Lower lobe of right lung (tissue), 2 donors: Measurements from ENCODE around the gene ARHGAP21. TPM values are rescaled to one million over a fixed set of nuclear protein-coding genes. Genes with fewer than 3 reads are reported as not detected.

ENCODE experiments used
- ATAC-seq, 2 donors: fragments of 200-7000 bp; cut with Tn5 transposase; one replicate each; pipeline ENCODE4 v1.9.1; 2020 to 2022; ENCODE audit warnings: mild to moderate bottlenecking in 2 of 2, moderate library complexity in 2 of 2
- DNase-seq: peaks from one replicate; pipeline ENCODE4 v3.0.0-alpha.2; 2020
- H3K27ac ChIP-seq: fragments of 200-600 bp; one replicate; pipeline ENCODE4 v1.8.0; 2022
- H3K27me3 ChIP-seq: fragments of 200-600 bp; one replicate; pipeline ENCODE4 v1.8.0; 2022; ENCODE audit warnings: low read depth
- H3K36me3 ChIP-seq: fragments of 200-600 bp; one replicate; pipeline ENCODE4 v1.8.0; 2022; ENCODE audit warnings: mild to moderate bottlenecking
- H3K4me1 ChIP-seq: fragments of 200-600 bp; one replicate; pipeline ENCODE4 v1.8.0; 2022
- H3K4me3 ChIP-seq: fragments of 200-600 bp; one replicate; pipeline ENCODE4 v1.8.0; 2022; ENCODE audit warnings: mild to moderate bottlenecking
- H3K9me3 ChIP-seq: fragments of 200-600 bp; one replicate; pipeline ENCODE4 v1.8.0; 2022
- intact Hi-C: fragments of 100-400 bp; cut with DNase I; formaldehyde crosslinking; loops from one replicate; pipeline ENCODE4 v1.11.0; 2022
- total RNA-seq: library from RNA; stranded (reverse); fragmentation: NEBNext Ultra II Directional; extraction: Animal tissue kit (Norgen Biotek cat#: 25700); gene quantifications from one replicate; pipeline ENCODE4 v1.2.1, GENCODE V29; 2021
- TF ChIP-seq, protein P1 (sequence below): fragments of 200-600 bp; IDR thresholded peaks from one replicate; pipeline ENCODE4 v1.8.0; 2022; ENCODE audit warnings: antibody characterized with exemption, mild to moderate bottlenecking
- donor health status: DM: no; HTN: yes; CAD: no; lungs with severe emphysema.

The ARHGAP21 gene
- total RNA-seq, 1 donor from 2014 or later, result 83.1 TPM

DNA sequence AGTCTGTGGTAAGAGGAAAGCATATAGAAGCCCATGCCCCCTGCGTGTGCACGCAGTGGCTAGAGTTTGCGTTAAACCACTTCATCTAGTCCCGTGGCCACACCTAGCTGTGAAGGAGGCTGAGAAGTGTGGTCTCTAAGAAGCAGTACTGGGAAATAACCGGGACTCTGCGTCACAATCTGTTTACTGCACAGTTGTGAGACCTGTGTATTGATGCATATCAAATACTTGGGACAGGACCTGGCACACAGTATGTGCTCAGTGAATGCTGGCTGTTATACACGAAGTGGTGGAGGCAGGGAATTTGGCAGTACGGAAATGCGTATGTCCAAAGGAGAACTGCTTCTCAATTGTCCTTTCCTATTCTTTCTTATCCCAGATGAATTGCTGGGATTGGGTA is 149.5 kb downstream of the ARHGAP21 start:
- no peaks in the 10 kb centered on the region for H3K9me3 ChIP-seq
- peak; percentile 37 to 47 for ATAC-seq
- H3K36me3 ChIP-seq, result no peaks in the 10 kb centered on the region
- TF ChIP-seq, protein P1, sequence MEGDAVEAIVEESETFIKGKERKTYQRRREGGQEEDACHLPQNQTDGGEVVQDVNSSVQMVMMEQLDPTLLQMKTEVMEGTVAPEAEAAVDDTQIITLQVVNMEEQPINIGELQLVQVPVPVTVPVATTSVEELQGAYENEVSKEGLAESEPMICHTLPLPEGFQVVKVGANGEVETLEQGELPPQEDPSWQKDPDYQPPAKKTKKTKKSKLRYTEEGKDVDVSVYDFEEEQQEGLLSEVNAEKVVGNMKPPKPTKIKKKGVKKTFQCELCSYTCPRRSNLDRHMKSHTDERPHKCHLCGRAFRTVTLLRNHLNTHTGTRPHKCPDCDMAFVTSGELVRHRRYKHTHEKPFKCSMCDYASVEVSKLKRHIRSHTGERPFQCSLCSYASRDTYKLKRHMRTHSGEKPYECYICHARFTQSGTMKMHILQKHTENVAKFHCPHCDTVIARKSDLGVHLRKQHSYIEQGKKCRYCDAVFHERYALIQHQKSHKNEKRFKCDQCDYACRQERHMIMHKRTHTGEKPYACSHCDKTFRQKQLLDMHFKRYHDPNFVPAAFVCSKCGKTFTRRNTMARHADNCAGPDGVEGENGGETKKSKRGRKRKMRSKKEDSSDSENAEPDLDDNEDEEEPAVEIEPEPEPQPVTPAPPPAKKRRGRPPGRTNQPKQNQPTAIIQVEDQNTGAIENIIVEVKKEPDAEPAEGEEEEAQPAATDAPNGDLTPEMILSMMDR, result no peak
- intact Hi-C loops, result no loop called here
- no peak overlapping the region for H3K27ac ChIP-seq
- H3K4me3 ChIP-seq, result no peak overlapping the region
- DNase-seq, result no peak
- H3K4me1 ChIP-seq, result no peaks in the 10 kb centered on the region
- no peaks in the 10 kb centered on the region for H3K27me3 ChIP-seq

DNA sequence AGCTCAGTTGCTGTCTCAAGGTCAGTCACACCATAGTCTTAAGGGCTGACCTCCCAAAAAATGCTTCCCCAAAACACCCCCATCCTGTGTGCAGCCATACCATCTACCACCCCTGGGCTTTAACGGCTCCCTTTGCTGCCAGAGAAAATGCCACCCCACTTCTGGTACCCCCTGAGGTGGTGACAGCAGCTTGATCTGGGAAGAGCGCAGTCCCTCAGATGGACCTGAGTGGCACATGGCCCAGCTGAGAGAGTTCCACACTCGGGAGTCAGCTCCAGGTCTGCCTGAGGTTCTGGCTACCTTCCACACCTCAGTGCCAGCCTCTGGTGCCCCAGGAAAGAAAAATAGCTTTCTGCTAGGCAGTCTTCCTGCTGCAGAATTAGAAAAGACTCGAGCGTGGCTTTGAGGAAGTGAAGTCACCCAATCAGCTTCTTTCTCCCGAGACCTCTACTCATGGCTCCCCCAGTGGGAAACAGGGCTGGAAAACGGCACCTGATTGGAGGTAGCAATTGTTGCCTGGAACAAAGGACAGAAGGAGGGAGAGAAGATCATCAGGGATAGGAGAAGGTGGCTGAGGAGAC is 151.7 kb downstream of the ARHGAP21 start:
- ATAC-seq (no peak), DNase-seq (no peak)
- H3K9me3 ChIP-seq, result no peaks in the 10 kb centered on the region
- TF ChIP-seq, protein P1, result no peak
- H3K4me1 ChIP-seq, result no peaks in the 10 kb centered on the region
- H3K27ac ChIP-seq, result no peak overlapping the region
- no peaks in the 10 kb centered on the region for H3K27me3 ChIP-seq
- H3K4me3 ChIP-seq, result no peak overlapping the region
- intact Hi-C loops, result no loop called here
- H3K36me3 ChIP-seq, result no peaks in the 10 kb centered on the region

DNA sequence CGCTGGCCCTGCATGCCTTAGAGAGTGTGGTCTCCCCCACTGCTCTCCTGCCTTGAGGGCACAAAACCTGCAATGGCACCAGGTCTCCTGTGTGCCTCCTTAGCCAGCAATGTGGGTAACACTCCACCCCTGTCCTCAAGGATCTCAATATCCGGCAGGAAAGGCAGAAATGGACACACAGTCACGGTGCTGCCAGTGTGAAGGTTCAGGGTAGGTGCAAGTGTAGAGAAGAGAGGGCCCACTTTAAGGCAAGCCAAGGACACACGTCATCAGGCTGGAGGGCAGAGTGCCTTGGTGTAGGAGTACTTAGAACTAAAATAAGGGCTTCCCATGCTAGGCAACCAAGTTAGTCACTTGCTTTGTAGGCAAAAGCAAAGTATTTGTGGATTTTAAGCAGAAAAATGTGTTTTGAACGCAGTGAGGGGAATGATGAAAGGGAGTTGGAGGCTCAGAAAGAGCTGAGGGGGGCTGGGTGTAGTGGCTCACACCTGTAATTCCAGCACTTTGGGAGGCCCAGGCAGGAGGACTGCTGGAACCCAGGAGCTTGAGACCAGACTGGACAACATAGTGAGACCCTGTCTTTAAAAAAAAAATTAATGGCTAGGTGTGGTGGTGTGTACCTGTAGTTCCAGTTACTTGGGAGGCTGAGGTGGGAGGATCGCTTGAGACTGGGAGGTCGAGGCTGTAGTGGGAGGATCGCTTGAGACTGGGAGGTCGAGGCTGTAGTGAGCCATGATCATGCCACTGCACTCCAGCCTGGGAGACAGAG is 152.8 kb downstream of the ARHGAP21 start:
- Histone ChIP-seq H3K27me3 (no peaks in the 10 kb centered on the region), H3K9me3 (no peaks in the 10 kb centered on the region), H3K27ac (no peak overlapping the region), H3K36me3 (no peaks in the 10 kb centered on the region), H3K4me3 (no peak overlapping the region), H3K4me1 (no peaks in the 10 kb centered on the region)
- intact Hi-C loops, result no loop called here
- TF ChIP-seq, protein P1, result no peak
- ATAC-seq, result no peak
- no peak for DNase-seq

DNA sequence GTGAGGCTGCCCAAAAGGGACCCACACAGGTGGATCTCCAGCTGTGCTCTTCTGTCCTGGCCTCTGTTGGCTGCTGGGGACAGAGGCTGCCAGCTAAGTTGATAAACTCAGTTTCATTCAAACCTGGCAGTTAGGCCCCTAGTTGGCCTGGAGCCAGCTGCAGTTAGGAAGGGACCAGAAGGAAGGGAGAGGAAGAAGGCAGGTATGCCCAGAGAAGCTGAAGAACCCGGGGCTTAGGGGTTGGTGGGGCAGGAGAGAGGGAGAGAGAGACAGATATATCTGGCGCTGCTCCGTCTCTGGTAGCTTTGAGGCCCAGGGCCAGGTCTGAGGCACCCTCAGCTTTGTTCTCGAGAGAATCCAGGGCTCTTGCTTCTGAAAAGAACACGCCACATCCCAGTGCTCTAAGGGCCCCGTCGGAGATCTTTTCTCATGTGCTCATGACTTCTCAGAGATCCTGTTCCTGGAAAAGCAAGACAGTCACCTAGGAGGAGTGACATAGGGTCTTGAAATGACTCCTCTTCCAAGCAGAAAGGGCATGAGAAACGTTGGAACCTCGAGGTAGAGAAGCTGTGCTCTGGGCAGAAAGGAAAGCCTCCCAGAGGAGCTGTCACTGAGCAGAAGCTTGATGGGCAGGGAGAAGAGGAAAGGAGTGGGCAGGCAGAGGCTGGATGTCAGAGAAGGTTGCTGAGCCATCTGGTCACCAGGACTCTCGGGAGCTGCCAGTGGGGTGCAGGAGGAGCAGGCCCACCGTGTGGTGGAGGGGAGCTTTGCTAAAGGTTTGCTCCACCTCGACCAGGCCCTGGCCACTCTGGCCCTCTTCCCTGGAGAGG is 153.6 kb downstream of the ARHGAP21 start:
- ATAC-seq (no peak), DNase-seq (no peak)
- no peaks in the 10 kb centered on the region for H3K27me3 ChIP-seq
- H3K27ac ChIP-seq, result no peak overlapping the region
- H3K4me3 ChIP-seq, result no peak overlapping the region
- H3K36me3 ChIP-seq, result no peaks in the 10 kb centered on the region
- intact Hi-C loops, result no loop called here
- TF ChIP-seq, protein P1, result no peak
- H3K9me3 ChIP-seq, result no peaks in the 10 kb centered on the region
- H3K4me1 ChIP-seq, result no peaks in the 10 kb centered on the region

DNA sequence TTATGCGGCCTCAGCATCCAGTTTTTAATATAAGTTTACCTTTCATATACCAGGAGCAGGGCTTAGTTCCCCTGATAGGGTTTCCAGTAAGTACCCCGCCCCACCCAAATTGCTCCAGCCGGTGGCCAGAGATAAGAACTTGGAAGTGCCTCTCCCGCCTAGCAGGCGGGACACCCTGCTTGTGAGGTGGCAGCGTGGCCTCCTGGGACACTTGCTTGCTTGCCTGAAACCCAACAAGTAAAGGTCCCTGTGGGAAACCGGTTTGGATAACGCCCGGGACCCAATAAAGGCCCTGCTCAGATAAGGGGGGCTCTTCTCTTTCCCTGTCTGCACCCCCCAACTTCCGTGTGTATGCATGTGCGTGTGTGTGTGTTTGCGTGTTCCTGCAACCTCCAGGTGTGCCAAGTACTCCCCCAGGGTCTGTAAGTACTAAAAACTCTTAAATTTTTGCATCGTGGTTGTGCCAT is 154.3 kb downstream of the ARHGAP21 start:
- TF ChIP-seq, protein P1, result no peak
- Histone ChIP-seq H3K27ac (no peak overlapping the region), H3K4me3 (no peak overlapping the region), H3K9me3 (no peaks in the 10 kb centered on the region), H3K4me1 (no peaks in the 10 kb centered on the region), H3K36me3 (no peaks in the 10 kb centered on the region), H3K27me3 (no peaks in the 10 kb centered on the region)
- ATAC-seq (no peak), DNase-seq (no peak)
- intact Hi-C loops, result no loop called here
